ENCODE measurements around the gene QSOX2.

Gene QSOX2

GRCh38 chr9:136225748-136226679, 19.6 kb downstream of the QSOX2 start:
- peaks cover 79% of the 10 kb centered on the region for H3K4me1 ChIP-seq (ENCODE audit: insufficient read depth, low read length, severe bottlenecking)
- H3F3A ChIP-seq (ENCODE audit: insufficient read depth, low read length), result peaks cover 7% of the 10 kb centered on the region; the same call in 1 of the 2 replicates
- peak overlapping the region; percentile 76 for H3K4me2 ChIP-seq (ENCODE audit: low read length)
- no peaks in the 10 kb centered on the region for H4K20me1 ChIP-seq (ENCODE audit: insufficient read depth, low read length)
- peak overlapping the region; percentile 58 for H3K4me3 ChIP-seq (ENCODE audit: low read depth, low read length, poor library complexity, severe bottlenecking)
- H3K27ac ChIP-seq (ENCODE audit: low read depth, low read length, poor library complexity, severe bottlenecking), result peak overlapping the region; percentile 99
- peak overlapping the region; percentile 78 for H3K9ac ChIP-seq (ENCODE audit: low read length)
- no peak overlapping the region for H2AFZ ChIP-seq (ENCODE audit: low read length)
- H3K9me3 ChIP-seq (ENCODE audit: low read length), result no peaks in the 10 kb centered on the region
- H3K79me2 ChIP-seq (ENCODE audit: insufficient read depth, low read length), result peaks cover 3% of the 10 kb centered on the region; the same call in 1 of the 2 replicates
- H3K36me3 ChIP-seq (ENCODE audit: insufficient read depth, low read length), result peaks cover 46% of the 10 kb centered on the region
- TF ChIP-seq CTCF (IDR thresholded peaks at IDR 0.05; ENCODE audit: low read length) (peak; percentile 98), EZH2 (IDR thresholded peaks at IDR 0.05; ENCODE audit: borderline replicate concordance, low read length) (no peak)
- no peaks in the 10 kb centered on the region for H3K9me2 ChIP-seq (ENCODE audit: low read depth, low read length)
- H3K27me3 ChIP-seq (ENCODE audit: insufficient read depth, low read length), result no peaks in the 10 kb centered on the region

GRCh38 chr9:136225366-136225747, 20.3 kb downstream of the QSOX2 start:
- H3F3A ChIP-seq (ENCODE audit: insufficient read depth, low read length), result peaks cover 7% of the 10 kb centered on the region; the same call in 1 of the 2 replicates
- no peaks in the 10 kb centered on the region for H3K27me3 ChIP-seq (ENCODE audit: insufficient read depth, low read length)
- peak overlapping the region; percentile 78 for H3K9ac ChIP-seq (ENCODE audit: low read length)
- H3K79me2 ChIP-seq (ENCODE audit: insufficient read depth, low read length), result peaks cover under 1% of the 10 kb centered on the region; the same call in 1 of the 2 replicates
- no peaks in the 10 kb centered on the region for H3K9me2 ChIP-seq (ENCODE audit: low read depth, low read length)
- H3K9me3 ChIP-seq (ENCODE audit: low read length), result no peaks in the 10 kb centered on the region
- peaks cover 45% of the 10 kb centered on the region; the same call in 1 of the 2 replicates for H3K36me3 ChIP-seq (ENCODE audit: insufficient read depth, low read length)
- TF ChIP-seq EZH2 (IDR thresholded peaks at IDR 0.05; ENCODE audit: borderline replicate concordance, low read length), result no peak
- TF ChIP-seq CTCF (IDR thresholded peaks at IDR 0.05; ENCODE audit: low read length), result no peak
- peaks cover 85% of the 10 kb centered on the region for H3K4me1 ChIP-seq (ENCODE audit: insufficient read depth, low read length, severe bottlenecking)
- peak overlapping the region; percentile 58 for H3K4me3 ChIP-seq (ENCODE audit: low read depth, low read length, poor library complexity, severe bottlenecking)
- peak overlapping the region; percentile 76 for H3K4me2 ChIP-seq (ENCODE audit: low read length)
- no peak overlapping the region for H2AFZ ChIP-seq (ENCODE audit: low read length)
- H4K20me1 ChIP-seq (ENCODE audit: insufficient read depth, low read length), result no peaks in the 10 kb centered on the region
- H3K27ac ChIP-seq (ENCODE audit: low read depth, low read length, poor library complexity, severe bottlenecking), result peak overlapping the region; percentile 99

- no peaks in the 10 kb centered on the region for H4K20me1 ChIP-seq (ENCODE audit: insufficient read depth, low read length)
Observed at GRCh38 chr9:136223871-136224640, 21.6 kb downstream of the QSOX2 start.

More at GRCh38 chr9:136223871-136224640, 21.6 kb downstream of the QSOX2 start:
- TF ChIP-seq CTCF (IDR thresholded peaks at IDR 0.05; ENCODE audit: low read length), result no peak
- no peak for TF ChIP-seq EZH2 (IDR thresholded peaks at IDR 0.05; ENCODE audit: borderline replicate concordance, low read length)
- Histone ChIP-seq H3K27ac (ENCODE audit: low read depth, low read length, poor library complexity, severe bottlenecking) (peak overlapping the region; percentile 99), H3K4me2 (ENCODE audit: low read length) (peak overlapping the region; percentile 76), H3K9me2 (ENCODE audit: low read depth, low read length) (no peaks in the 10 kb centered on the region), H3K27me3 (ENCODE audit: insufficient read depth, low read length) (no peaks in the 10 kb centered on the region), H2AFZ (ENCODE audit: low read length) (no peak overlapping the region), H3K36me3 (ENCODE audit: insufficient read depth, low read length) (peaks cover 56% of the 10 kb centered on the region; the same call in 1 of the 2 replicates), H3K9me3 (ENCODE audit: low read length) (no peaks in the 10 kb centered on the region), H3K4me1 (ENCODE audit: insufficient read depth, low read length, severe bottlenecking) (peaks cover 83% of the 10 kb centered on the region), H3F3A (ENCODE audit: insufficient read depth, low read length) (peaks cover 7% of the 10 kb centered on the region; the same call in 1 of the 2 replicates), H3K4me3 (ENCODE audit: low read depth, low read length, poor library complexity, severe bottlenecking) (peak overlapping the region; percentile 58), H3K9ac (ENCODE audit: low read length) (peak overlapping the region; percentile 78), H3K79me2 (ENCODE audit: insufficient read depth, low read length) (no peaks in the 10 kb centered on the region; the same call in 1 of the 2 replicates)
